OCI-LY1 (cell line): Measurements from ENCODE around the gene PDGFRA.

Source experiments
- EZH2 ChIP-seq: fragments of 200-600 bp; sonication (generic), shearing (Covaris generic); IDR thresholded peaks from 2 replicates; pipeline ENCODE4 v1.8.0; 2017; ENCODE audit warnings: borderline replicate concordance, mixed run types, mild to moderate bottlenecking, antibody characterized with exemption, low read length, moderate library complexity, mixed read lengths
- TF ChIP-seq, protein P1 (sequence below): fragments of 200-600 bp; sonication (generic), shearing (Covaris generic); IDR thresholded peaks from 2 replicates; pipeline ENCODE4 v1.5.1; 2017; ENCODE audit warnings: mild to moderate bottlenecking, antibody characterized with exemption, low read length, moderate library complexity, mixed read lengths

DNA sequence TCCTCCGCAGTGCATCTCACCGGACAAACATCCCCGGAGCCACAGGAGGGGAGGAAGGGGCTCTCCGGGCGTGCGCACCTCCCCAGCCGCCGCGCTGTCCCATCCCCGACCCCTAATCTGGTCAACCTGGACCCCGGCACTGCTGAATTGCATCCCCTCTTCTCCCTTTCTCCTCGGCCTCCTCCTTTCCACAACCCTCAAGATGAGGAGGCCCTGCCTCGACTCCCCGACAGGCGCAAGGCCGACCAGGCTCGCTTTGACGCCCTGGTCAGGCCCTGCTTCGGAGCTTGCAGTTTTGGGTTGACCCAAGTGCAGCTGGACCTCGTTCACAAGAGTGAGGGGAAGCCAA lies 2.3 kb downstream of the PDGFRA start:
- TF ChIP-seq, protein P1, sequence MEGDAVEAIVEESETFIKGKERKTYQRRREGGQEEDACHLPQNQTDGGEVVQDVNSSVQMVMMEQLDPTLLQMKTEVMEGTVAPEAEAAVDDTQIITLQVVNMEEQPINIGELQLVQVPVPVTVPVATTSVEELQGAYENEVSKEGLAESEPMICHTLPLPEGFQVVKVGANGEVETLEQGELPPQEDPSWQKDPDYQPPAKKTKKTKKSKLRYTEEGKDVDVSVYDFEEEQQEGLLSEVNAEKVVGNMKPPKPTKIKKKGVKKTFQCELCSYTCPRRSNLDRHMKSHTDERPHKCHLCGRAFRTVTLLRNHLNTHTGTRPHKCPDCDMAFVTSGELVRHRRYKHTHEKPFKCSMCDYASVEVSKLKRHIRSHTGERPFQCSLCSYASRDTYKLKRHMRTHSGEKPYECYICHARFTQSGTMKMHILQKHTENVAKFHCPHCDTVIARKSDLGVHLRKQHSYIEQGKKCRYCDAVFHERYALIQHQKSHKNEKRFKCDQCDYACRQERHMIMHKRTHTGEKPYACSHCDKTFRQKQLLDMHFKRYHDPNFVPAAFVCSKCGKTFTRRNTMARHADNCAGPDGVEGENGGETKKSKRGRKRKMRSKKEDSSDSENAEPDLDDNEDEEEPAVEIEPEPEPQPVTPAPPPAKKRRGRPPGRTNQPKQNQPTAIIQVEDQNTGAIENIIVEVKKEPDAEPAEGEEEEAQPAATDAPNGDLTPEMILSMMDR, result no peak
- no peak for TF ChIP-seq EZH2
